HG02759 (cell line): ENCODE measurements around the gene GABRB3.

Experiments
- ATAC-seq: cut with Tn5 transposase; IDR thresholded peaks from one replicate; pipeline ENCODE4 v1.9.1; 2021; ENCODE audit warnings: mild to moderate bottlenecking, moderate library complexity; ENCODE audit not compliant: unreplicated experiment

GABRB3 gene

GRCh38 chr15:26562336-26562735 is 210.5 kb downstream of the GABRB3 start:
- no peak for ATAC-seq

- ATAC-seq: no peak
Observed at GRCh38 chr15:26561896-26562295, 211.0 kb downstream of the GABRB3 start.

- ATAC-seq: no peak
Observed at GRCh38 chr15:26561130-26561529, 211.7 kb downstream of the GABRB3 start.

- ATAC-seq: no peak
Observed at GRCh38 chr15:26555898-26556297, 217.0 kb downstream of the GABRB3 start.

- no peak for ATAC-seq
Observed at GRCh38 chr15:26551473-26551872, 221.4 kb downstream of the GABRB3 start.

- no peak for ATAC-seq
Observed at GRCh38 chr15:26550880-26551279, 222.0 kb downstream of the GABRB3 start.

- no peak for ATAC-seq
Observed at GRCh38 chr15:26537663-26538062, 235.2 kb downstream of the GABRB3 start.

GRCh38 chr15:26531489-26531888 is 241.4 kb downstream of the GABRB3 start:
- no peak for ATAC-seq

- no peak for ATAC-seq
Observed at GRCh38 chr15:26525096-26525495, 247.8 kb downstream of the GABRB3 start.

GRCh38 chr15:26521691-26522198 is 251.1 kb downstream of the GABRB3 start:
- no peak for ATAC-seq

GRCh38 chr15:26521130-26521529 is 251.7 kb downstream of the GABRB3 start:
- ATAC-seq: no peak

- ATAC-seq: no peak
Observed at GRCh38 chr15:26518885-26519284, 254.0 kb downstream of the GABRB3 start.

GRCh38 chr15:26516102-26516980 is 256.5 kb downstream of the GABRB3 start:
- no peak for ATAC-seq

- no peak for ATAC-seq
Observed at GRCh38 chr15:26504009-26504408, 268.9 kb downstream of the GABRB3 start.
